GM12874 (cell line): ENCODE data around the gene STIM2.

ENCODE experiments used
- CTCF ChIP-seq: IDR thresholded peaks from 2 replicates; pipeline ENCODE4 v1.5.1; 2011; ENCODE audit warnings: low read depth, mild to moderate bottlenecking, control low read depth, low read length, moderate library complexity; ENCODE audit not compliant: insufficient read depth

STIM2 gene

GRCh38 chr4:27058819-27059406 is 198.3 kb downstream of the STIM2 start:
- TF ChIP-seq CTCF, result no peak

- TF ChIP-seq CTCF, result no peak
Observed at GRCh38 chr4:27059446-27059845, 198.8 kb downstream of the STIM2 start.

GRCh38 chr4:27062256-27062655 is 201.6 kb downstream of the STIM2 start:
- TF ChIP-seq CTCF, result no peak

- no peak for TF ChIP-seq CTCF
Observed at GRCh38 chr4:27066591-27066990, 205.9 kb downstream of the STIM2 start.

GRCh38 chr4:27068151-27068867 is 207.7 kb downstream of the STIM2 start:
- TF ChIP-seq CTCF, result no peak
